ENCODE data around the gene HLA-DMB. TPM values are rescaled to one million over a fixed set of nuclear protein-coding genes. Genes with fewer than 3 reads are reported as not detected.

HLA-DMB gene
- total RNA-seq, 1 experiment from 2014 or later, result 3.3 TPM

DNA sequence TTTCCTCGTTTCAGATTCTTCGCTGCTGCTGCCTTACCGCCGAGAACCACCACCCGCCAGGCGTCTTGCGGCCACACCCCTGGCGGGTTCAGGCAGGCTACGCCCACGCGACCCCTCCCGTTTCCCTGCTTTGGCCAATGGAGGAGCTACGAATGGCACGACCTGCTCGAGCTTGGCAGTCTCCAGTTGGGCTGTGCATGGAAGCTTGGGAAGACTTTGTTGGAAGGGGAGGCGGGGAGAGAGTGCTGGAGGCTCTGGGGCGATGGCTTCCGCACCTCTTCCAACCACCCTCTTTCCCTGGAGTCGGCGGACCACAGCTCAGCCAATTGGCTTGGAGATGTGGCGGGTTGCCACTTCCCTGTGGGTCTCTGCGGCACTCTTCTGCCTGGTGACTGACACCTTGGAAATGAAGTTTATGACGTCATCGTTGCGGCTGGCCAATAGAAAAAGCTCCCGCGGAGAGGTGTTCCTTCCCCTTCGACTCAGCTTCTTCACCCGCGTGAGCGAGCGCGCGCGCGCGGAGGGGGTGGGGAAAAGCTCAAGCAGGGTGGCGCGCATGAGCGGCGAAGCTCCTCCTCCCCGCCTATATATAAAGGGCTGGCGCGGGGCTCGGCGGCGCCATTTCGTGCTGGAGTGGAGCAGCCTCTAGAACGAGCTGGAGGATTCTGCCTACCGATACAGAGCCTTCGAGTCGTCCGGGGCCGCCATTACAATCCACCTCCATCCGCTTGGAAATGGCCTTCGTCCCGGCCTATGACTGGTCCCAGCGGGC is 30.9 kb upstream of the HLA-DMB start:
- peak overlapping the region; percentile 84 for H3K4me2 ChIP-seq (ENCODE audit: low read length)
- peak overlapping the region; percentile 97 for H3K27ac ChIP-seq (ENCODE audit: low read depth, low read length)
- peak; percentile 100 for DNase-seq (ENCODE audit: low read depth, low spot score)
- BruUV-seq (replicated peaks), result no TSS peak
- H3K9me3 ChIP-seq (ENCODE audit: control insufficient read depth in 1 of 2, insufficient read depth in 1 of 2, low read depth in 1 of 2, low read length in 2 of 2), result no peaks in the 10 kb centered on the region
- peaks cover 11 to 60% of the 10 kb centered on the region in 2 experiments for H3K4me1 ChIP-seq (ENCODE audit: control insufficient read depth in 1 of 2, insufficient read depth in 2 of 2, low read length in 2 of 2)
- H3K9me2 ChIP-seq (ENCODE audit: insufficient read depth), result no peaks in the 10 kb centered on the region
- peaks cover 42% of the 10 kb centered on the region; the same call in 1 of the 2 replicates for H4K20me1 ChIP-seq (ENCODE audit: insufficient read depth)
- H3K36me3 ChIP-seq (ENCODE audit: control insufficient read depth in 1 of 2, insufficient read depth in 2 of 2, low read length in 2 of 2), result peaks cover 32 to 44% of the 10 kb centered on the region in 2 experiments
- no peaks in the 10 kb centered on the region for H3K27me3 ChIP-seq (ENCODE audit: insufficient read depth, low read length)
- H3K4me3 ChIP-seq (replicated peaks in 1 of 2; ENCODE audit: low read depth in 1 of 2, low read length in 2 of 2), result peak overlapping the region; percentile 82 to 95
- RAD21 ChIA-PET (ENCODE audit: low non-redundant PET in 1 of 2, low total read pairs in 2 of 2, uncharacterized antibody in 2 of 2, unreplicated experiment in 2 of 2), result interaction anchor here in 1 of 2 experiments (0.9 to 1.7 kb wide), 2 partner anchors 13 to 77 kb away, joined by 3 to 4 read pairs; no protein-coding TSS in a partner anchor
- CTCF ChIA-PET, result interaction anchor here (0.5 to 7.8 kb wide), 14 partner anchors 9 to 146 kb away, joined by 3 to 73 read pairs (median 4); partner anchors contain the start of genes HLA-DMA, PSMB9, TAP1 and TAP2
- POLR2A ChIA-PET, result interaction anchor here (0.6 to 8.1 kb wide), 49 partner anchors 8 to 1265 kb away, joined by 3 to 227 read pairs (median 4); partner anchors contain the start of genes ATF6B, BAK1, HLA-DMA and HLA-DMB
- peak overlapping the region; percentile 94 for H3K9ac ChIP-seq (ENCODE audit: low read length)
- no peak overlapping the region for H2AFZ ChIP-seq (ENCODE audit: low read depth, low read length, poor library complexity, severe bottlenecking)
- H3K79me2 ChIP-seq (ENCODE audit: insufficient read depth, low read length), result peaks cover 84% of the 10 kb centered on the region
- ATAC-seq, result peak; percentile 57
- intact Hi-C loops (cut with micrococcal nuclease), result no loop called here
- TF ChIP-seq EGR1 (IDR thresholded peaks at IDR 0.05; ENCODE audit: low read depth), result no peak
- peak; percentile 93 for TF ChIP-seq YY1 (IDR thresholded peaks at IDR 0.05; ENCODE audit: extremely low read depth, insufficient replicate concordance, low read depth, low read length)
- TF ChIP-seq, protein P1, sequence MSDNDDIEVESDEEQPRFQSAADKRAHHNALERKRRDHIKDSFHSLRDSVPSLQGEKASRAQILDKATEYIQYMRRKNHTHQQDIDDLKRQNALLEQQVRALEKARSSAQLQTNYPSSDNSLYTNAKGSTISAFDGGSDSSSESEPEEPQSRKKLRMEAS (IDR thresholded peaks at IDR 0.05), result no peak
- no peak for TF ChIP-seq ZNF274 (IDR thresholded peaks at IDR 0.05; ENCODE audit: low read depth, low read length)
- TF ChIP-seq POLR2A (IDR thresholded peaks at IDR 0.05; ENCODE audit: borderline replicate concordance, extremely low read depth, insufficient read depth, insufficient read length), result peak; percentile 98
- TF ChIP-seq, protein P2, sequence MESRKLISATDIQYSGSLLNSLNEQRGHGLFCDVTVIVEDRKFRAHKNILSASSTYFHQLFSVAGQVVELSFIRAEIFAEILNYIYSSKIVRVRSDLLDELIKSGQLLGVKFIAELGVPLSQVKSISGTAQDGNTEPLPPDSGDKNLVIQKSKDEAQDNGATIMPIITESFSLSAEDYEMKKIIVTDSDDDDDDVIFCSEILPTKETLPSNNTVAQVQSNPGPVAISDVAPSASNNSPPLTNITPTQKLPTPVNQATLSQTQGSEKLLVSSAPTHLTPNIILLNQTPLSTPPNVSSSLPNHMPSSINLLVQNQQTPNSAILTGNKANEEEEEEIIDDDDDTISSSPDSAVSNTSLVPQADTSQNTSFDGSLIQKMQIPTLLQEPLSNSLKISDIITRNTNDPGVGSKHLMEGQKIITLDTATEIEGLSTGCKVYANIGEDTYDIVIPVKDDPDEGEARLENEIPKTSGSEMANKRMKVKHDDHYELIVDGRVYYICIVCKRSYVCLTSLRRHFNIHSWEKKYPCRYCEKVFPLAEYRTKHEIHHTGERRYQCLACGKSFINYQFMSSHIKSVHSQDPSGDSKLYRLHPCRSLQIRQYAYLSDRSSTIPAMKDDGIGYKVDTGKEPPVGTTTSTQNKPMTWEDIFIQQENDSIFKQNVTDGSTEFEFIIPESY (IDR thresholded peaks at IDR 0.05; ENCODE audit: extremely low read depth, insufficient replicate concordance, low read length), result no peak
- TF ChIP-seq CBX3 (IDR thresholded peaks at IDR 0.05; ENCODE audit: low read depth), result no peak
- no peak for TF ChIP-seq EZH2 (IDR thresholded peaks at IDR 0.05)
- TF ChIP-seq RAD21 (IDR thresholded peaks at IDR 0.05; ENCODE audit: low read depth), result no peak
- TF ChIP-seq ELF1 (IDR thresholded peaks at IDR 0.05; ENCODE audit: borderline replicate concordance, low read depth), result no peak
- TF ChIP-seq FOSL1 (IDR thresholded peaks at IDR 0.05; ENCODE audit: low read depth), result no peak
- TF ChIP-seq SP1 (IDR thresholded peaks at IDR 0.05; ENCODE audit: low read depth), result no peak
- no peak for TF ChIP-seq JUND (IDR thresholded peaks at IDR 0.05)
- TF ChIP-seq SIN3A (IDR thresholded peaks at IDR 0.05; ENCODE audit: low read depth), result no peak
- no peak for TF ChIP-seq ZFX (IDR thresholded peaks at IDR 0.05)
- TF ChIP-seq, protein P3, sequence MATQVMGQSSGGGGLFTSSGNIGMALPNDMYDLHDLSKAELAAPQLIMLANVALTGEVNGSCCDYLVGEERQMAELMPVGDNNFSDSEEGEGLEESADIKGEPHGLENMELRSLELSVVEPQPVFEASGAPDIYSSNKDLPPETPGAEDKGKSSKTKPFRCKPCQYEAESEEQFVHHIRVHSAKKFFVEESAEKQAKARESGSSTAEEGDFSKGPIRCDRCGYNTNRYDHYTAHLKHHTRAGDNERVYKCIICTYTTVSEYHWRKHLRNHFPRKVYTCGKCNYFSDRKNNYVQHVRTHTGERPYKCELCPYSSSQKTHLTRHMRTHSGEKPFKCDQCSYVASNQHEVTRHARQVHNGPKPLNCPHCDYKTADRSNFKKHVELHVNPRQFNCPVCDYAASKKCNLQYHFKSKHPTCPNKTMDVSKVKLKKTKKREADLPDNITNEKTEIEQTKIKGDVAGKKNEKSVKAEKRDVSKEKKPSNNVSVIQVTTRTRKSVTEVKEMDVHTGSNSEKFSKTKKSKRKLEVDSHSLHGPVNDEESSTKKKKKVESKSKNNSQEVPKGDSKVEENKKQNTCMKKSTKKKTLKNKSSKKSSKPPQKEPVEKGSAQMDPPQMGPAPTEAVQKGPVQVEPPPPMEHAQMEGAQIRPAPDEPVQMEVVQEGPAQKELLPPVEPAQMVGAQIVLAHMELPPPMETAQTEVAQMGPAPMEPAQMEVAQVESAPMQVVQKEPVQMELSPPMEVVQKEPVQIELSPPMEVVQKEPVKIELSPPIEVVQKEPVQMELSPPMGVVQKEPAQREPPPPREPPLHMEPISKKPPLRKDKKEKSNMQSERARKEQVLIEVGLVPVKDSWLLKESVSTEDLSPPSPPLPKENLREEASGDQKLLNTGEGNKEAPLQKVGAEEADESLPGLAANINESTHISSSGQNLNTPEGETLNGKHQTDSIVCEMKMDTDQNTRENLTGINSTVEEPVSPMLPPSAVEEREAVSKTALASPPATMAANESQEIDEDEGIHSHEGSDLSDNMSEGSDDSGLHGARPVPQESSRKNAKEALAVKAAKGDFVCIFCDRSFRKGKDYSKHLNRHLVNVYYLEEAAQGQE (IDR thresholded peaks at IDR 0.05; ENCODE audit: low read depth), result no peak
- TF ChIP-seq, protein P4, sequence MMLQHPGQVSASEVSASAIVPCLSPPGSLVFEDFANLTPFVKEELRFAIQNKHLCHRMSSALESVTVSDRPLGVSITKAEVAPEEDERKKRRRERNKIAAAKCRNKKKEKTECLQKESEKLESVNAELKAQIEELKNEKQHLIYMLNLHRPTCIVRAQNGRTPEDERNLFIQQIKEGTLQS (IDR thresholded peaks at IDR 0.05), result no peak
- TF ChIP-seq POLR2AphosphoS5 (IDR thresholded peaks at IDR 0.05; ENCODE audit: low read depth, low read length), result peak; percentile 99
- no peak for TF ChIP-seq TCF7L2 (IDR thresholded peaks at IDR 0.05; ENCODE audit: borderline replicate concordance, extremely low read depth, insufficient read depth, insufficient read length)
- TF ChIP-seq EZH2phosphoT487 (IDR thresholded peaks at IDR 0.05; ENCODE audit: borderline replicate concordance), result no peak
- TF ChIP-seq CEBPB (IDR thresholded peaks at IDR 0.05; ENCODE audit: low read depth), result no peak
